ENCODE measurements around the gene ATXN7L3. TPM values are rescaled to one million over a fixed set of nuclear protein-coding genes. Genes with fewer than 3 reads are reported as not detected.
A peak's percentile ranks its signal among the peaks of the same experiment; 100 is the strongest.

ATXN7L3 gene
- total RNA-seq, 6 experiments from 2014 or later: 20.3 to 26.8 (median 22.1) TPM

DNA sequence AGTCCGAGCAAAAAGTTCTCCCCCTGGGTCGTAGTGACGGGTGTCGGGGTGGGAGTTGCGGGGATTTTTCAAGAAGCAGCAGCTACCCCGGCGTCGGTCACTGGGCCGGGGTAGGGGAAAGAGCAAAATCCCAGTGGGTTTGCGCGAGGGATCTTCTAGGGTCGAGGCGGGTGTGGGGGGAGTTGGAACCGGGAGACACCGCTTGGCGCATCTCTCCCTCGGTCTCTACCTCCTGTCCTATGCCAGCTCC, 22.1 kb upstream of the ATXN7L3 start:
- no peak for ATAC-seq
- TF ChIP-seq POLR2A (IDR thresholded peaks at IDR 0.05): no peak
- peak overlapping the region; percentile 82 to 97 (median 93) for H3K4me3 ChIP-seq
- H3K27me3 ChIP-seq: no peaks in the 10 kb centered on the region
- H3K36me3 ChIP-seq: peaks cover 0 to 4% (median 0%) of the 10 kb centered on the region in 4 donors
- no peak for DNase-seq
- 0% methylated on average over 16 of the region's 17 CpGs for WGBS (ENCODE audit: insufficient coverage, low coverage, low lambda C conversion rate, missing lambda C conversion rate)
- no peaks in the 10 kb centered on the region for H3K9me3 ChIP-seq
- intact Hi-C loops (cut with DNase I): no loop called here
- H3K4me1 ChIP-seq: peaks cover 0 to 33% (median 15%) of the 10 kb centered on the region in 4 donors
- peak overlapping the region; percentile 87 to 97 (median 96) for H3K27ac ChIP-seq

GRCh38 chr17:44221084-44221861, 21.6 kb upstream of the ATXN7L3 start:
- peak; percentile 34 to 62 (median 50) for ATAC-seq
- H3K4me1 ChIP-seq: peaks cover 0 to 33% (median 15%) of the 10 kb centered on the region in 4 donors
- peak; percentile 82 to 89 (median 87) for DNase-seq
- no peak for TF ChIP-seq CTCF (IDR thresholded peaks at IDR 0.05)
- TF ChIP-seq POLR2A (IDR thresholded peaks at IDR 0.05): peak; percentile 60
- peak overlapping the region; percentile 87 to 97 (median 96) for H3K27ac ChIP-seq
- intact Hi-C loops (cut with DNase I): no loop called here
- under 1% methylated on average over 36 of the region's 54 CpGs for WGBS (ENCODE audit: insufficient coverage, low coverage, low lambda C conversion rate, missing lambda C conversion rate)
- peaks cover 2 to 9% (median 3%) of the 10 kb centered on the region in 4 donors for H3K36me3 ChIP-seq
- no peaks in the 10 kb centered on the region for H3K9me3 ChIP-seq
- H3K27me3 ChIP-seq: no peaks in the 10 kb centered on the region
- H3K4me3 ChIP-seq: peak overlapping the region; percentile 82 to 97 (median 93)

- intact Hi-C loops (cut with DNase I): no loop called here
- Histone ChIP-seq H3K27ac (peak overlapping the region; percentile 87 to 97 (median 96)), H3K9me3 (no peaks in the 10 kb centered on the region), H3K27me3 (no peaks in the 10 kb centered on the region), H3K36me3 (peaks cover 8 to 17% (median 10%) of the 10 kb centered on the region in 4 donors), H3K4me1 (peaks cover 0 to 33% (median 15%) of the 10 kb centered on the region in 4 donors), H3K4me3 (peak overlapping the region; percentile 82 to 97 (median 93))
- TF ChIP-seq POLR2A (IDR thresholded peaks at IDR 0.05) (no peak), CTCF (IDR thresholded peaks at IDR 0.05) (no peak)
- ATAC-seq (peak; percentile 4 to 31 (median 27)), DNase-seq (peak; percentile 61 to 70 (median 64))
- 1% methylated on average over 26 of the region's 108 CpGs for WGBS (ENCODE audit: insufficient coverage, low coverage, low lambda C conversion rate, missing lambda C conversion rate)
These were observed 20.8 kb upstream of the ATXN7L3 start for GRCh38 chr17:44220213-44221083.

DNA sequence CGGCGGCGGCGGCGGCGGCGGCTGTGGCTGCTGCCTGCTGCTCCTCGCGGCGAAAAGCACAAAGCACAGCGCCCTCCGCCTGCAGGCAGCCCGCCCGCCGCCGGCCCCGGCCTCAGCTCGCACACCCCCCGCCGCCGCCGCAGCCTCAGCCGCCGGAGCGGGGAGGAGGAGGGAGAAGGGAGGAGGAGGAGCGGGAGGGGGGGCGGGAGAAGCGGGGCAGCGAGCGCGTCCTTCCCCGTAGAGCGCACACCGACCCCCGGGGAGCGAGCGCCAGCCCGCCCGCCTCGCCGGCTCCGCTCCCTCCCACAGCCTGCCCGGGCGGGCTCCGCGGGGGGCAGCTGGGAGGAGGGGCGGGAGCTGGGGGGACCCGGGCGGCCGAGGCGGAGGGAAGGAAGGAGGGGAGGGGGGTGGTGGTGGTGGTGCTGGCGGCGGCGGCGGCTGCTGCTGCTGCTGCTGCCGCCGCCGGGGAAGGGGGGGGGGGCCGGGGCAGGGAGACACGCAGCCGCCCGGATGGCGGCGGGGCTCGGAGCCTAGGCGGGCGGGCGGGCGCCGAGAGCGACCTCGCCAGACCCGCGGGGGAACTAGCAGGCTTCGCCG, 20.0 kb upstream of the ATXN7L3 start, which contains the start of gene UBTF:
Gene UBTF (minus strand): TSS at position 60 of the 597 bp plus-strand sequence. CDS start 1,446 bp downstream, outside the sequence.
- intact Hi-C loops (cut with DNase I): loop anchor here in 1 of 2 donors (10.0 kb wide), 1 partner anchor 135 kb away; no protein-coding TSS in a partner anchor
- TF ChIP-seq CTCF (IDR thresholded peaks at IDR 0.05) (no peak), POLR2A (IDR thresholded peaks at IDR 0.05) (no peak)
- Histone ChIP-seq H3K27ac (peak within 1 kb of the TSS; percentile 87 to 97 (median 96)), H3K4me3 (peak within 1 kb of the TSS; percentile 82 to 97 (median 93)), H3K27me3 (no peaks in the 10 kb centered on the region), H3K36me3 (peaks cover 8 to 25% (median 15%) of the 10 kb centered on the region in 4 donors), H3K4me1 (peaks cover 0 to 33% (median 15%) of the 10 kb centered on the region in 4 donors), H3K9me3 (no peaks in the 10 kb centered on the region)
- 0% methylated on average over 15 of the region's 76 CpGs for WGBS (ENCODE audit: insufficient coverage, low coverage, low lambda C conversion rate, missing lambda C conversion rate)
- peak; percentile 0 to 9 (median 0) for ATAC-seq
- peak; percentile 73 to 74 (median 73) for DNase-seq

Data from right lobe of liver (tissue), 6 donors.